ENCODE data around the gene RTKN. TPM values are rescaled to one million over a fixed set of nuclear protein-coding genes. Genes with fewer than 3 reads are reported as not detected.

Gene RTKN
- total RNA-seq, 2 donors from 2014 or later: 1.2 to 3.1 TPM

Other genes starting within 250 kb of the RTKN start
- gene MTHFD2, start 243.3 kb downstream of the RTKN start, total RNA-seq: 100 to 1,000 TPM; 281 to 284 TPM
- 1 to 10 TPM; 2.2 to 4.4 TPM for gene SLC4A5, start 98.5 kb downstream of the RTKN start, total RNA-seq
- 100 to 1,000 TPM in 1 of 2 donors, 10 to 100 TPM in 1; 84.0 to 108 TPM for gene DCTN1, start 61.6 kb downstream of the RTKN start, total RNA-seq
- gene C2orf81, start 20.3 kb downstream of the RTKN start, total RNA-seq: 1 to 10 TPM; 2.3 to 9.7 TPM
- gene WDR54, start 20.2 kb downstream of the RTKN start, total RNA-seq: 100 to 1,000 TPM in 1 of 2 donors, 10 to 100 TPM in 1; 85.8 to 194 TPM
- gene INO80B, start 13.2 kb upstream of the RTKN start, total RNA-seq: 10 to 100 TPM; 27.8 to 37.9 TPM
- gene WBP1, start 16.5 kb upstream of the RTKN start, total RNA-seq: 10 to 100 TPM; 34.1 to 48.5 TPM
- gene MOGS, start 23.4 kb upstream of the RTKN start, total RNA-seq: 10 to 100 TPM; 68.3 to 70.9 TPM
- gene MRPL53, start 30.7 kb upstream of the RTKN start, total RNA-seq: 10 to 100 TPM; 83.8 to 91.2 TPM
- gene CCDC142, start 41.1 kb upstream of the RTKN start, total RNA-seq: 10 to 100 TPM; 25.4 to 26.3 TPM
- 10 to 100 TPM; 27.2 to 32.4 TPM for gene TTC31, start 41.1 kb upstream of the RTKN start, total RNA-seq
- gene LBX2, start 57.7 kb upstream of the RTKN start, total RNA-seq: 1 to 10 TPM in 1 of 2 donors, under 1 TPM in 1; 0.39 to 1.3 TPM
- gene PCGF1, start 65.8 kb upstream of the RTKN start, total RNA-seq: 10 to 100 TPM; 22.0 to 32.8 TPM
- 1 to 10 TPM in 1 of 2 donors, under 1 TPM in 1; 0.39 to 1.4 TPM for gene TLX2, start 72.5 kb upstream of the RTKN start, total RNA-seq
- under 1 TPM; 0.74 to 0.76 TPM for gene DQX1, start 84.3 kb upstream of the RTKN start, total RNA-seq
- 100 to 1,000 TPM in 1 of 2 donors, 10 to 100 TPM in 1; 72.2 to 116 TPM for gene AUP1, start 87.8 kb upstream of the RTKN start, total RNA-seq
- 10 to 100 TPM; 75.6 to 81.2 TPM for gene HTRA2, start 88.0 kb upstream of the RTKN start, total RNA-seq
- 1 to 10 TPM; 2.0 to 4.4 TPM for gene LOXL3, start 112.0 kb upstream of the RTKN start, total RNA-seq
- 10 to 100 TPM; 23.7 to 32.4 TPM for gene DOK1, start 112.8 kb upstream of the RTKN start, total RNA-seq
- gene M1AP, start 206.4 kb upstream of the RTKN start, total RNA-seq: not detected
- 1 to 10 TPM; 6.5 to 7.3 TPM for gene SEMA4F, start 212.3 kb upstream of the RTKN start, total RNA-seq

Measured in activated T-helper 17 cell treated with anti-CD3 and anti-CD28 coated beads, Interleukin-2, amount 50 U/mL, for 72 hours (primary cell).